SKM-1 (cell line): Measurements from ENCODE around the gene HOXC12.

Source experiments
- DNase-seq: peaks from one replicate; lab custom pipeline; 2025; ENCODE audit not compliant: unreplicated experiment; lab: John Stamatoyannopoulos, UW

Gene HOXC12

GRCh38 chr12:53955776-53956250 is 1.1 kb downstream of the HOXC12 start:
- no peak for DNase-seq

- no peak for DNase-seq
Observed at GRCh38 chr12:53956251-53956887, 1.7 kb downstream of the HOXC12 start.

DNA sequence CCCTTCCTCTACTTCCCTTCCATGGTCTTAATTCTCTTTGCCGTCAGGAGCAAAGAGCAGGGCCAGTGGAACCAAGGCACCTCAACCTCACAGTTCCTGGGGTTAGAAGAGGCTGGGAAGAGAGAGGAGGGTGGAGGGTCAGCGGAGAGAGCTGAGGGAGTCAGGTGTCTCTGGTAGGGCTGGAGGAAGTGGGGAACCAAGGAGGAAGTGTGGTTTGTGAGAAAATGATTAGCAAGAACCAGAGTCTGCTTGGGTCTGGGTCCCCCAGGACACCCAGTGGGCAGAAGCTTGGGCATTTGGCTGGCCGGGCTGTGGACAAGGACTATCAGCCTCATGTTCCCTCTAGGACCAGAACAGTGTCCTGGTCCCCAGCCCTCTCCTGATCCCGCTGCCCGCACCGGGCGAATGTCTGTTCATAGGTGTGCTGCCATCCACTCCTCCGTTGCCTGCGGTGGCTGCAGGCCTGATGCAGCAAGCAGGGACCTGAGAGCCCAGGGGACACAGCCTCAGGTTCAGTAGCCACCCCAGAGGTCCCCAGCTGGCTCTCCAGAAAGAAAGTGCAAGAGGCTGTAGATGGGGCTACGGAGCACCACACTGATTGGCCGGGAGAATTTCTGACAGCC is 2.3 kb downstream of the HOXC12 start:
- no peak for DNase-seq

GRCh38 chr12:53958128-53958527 is 3.4 kb downstream of the HOXC12 start:
- no peak for DNase-seq

GRCh38 chr12:53959314-53959713 is 4.6 kb downstream of the HOXC12 start:
- DNase-seq, result no peak

DNA sequence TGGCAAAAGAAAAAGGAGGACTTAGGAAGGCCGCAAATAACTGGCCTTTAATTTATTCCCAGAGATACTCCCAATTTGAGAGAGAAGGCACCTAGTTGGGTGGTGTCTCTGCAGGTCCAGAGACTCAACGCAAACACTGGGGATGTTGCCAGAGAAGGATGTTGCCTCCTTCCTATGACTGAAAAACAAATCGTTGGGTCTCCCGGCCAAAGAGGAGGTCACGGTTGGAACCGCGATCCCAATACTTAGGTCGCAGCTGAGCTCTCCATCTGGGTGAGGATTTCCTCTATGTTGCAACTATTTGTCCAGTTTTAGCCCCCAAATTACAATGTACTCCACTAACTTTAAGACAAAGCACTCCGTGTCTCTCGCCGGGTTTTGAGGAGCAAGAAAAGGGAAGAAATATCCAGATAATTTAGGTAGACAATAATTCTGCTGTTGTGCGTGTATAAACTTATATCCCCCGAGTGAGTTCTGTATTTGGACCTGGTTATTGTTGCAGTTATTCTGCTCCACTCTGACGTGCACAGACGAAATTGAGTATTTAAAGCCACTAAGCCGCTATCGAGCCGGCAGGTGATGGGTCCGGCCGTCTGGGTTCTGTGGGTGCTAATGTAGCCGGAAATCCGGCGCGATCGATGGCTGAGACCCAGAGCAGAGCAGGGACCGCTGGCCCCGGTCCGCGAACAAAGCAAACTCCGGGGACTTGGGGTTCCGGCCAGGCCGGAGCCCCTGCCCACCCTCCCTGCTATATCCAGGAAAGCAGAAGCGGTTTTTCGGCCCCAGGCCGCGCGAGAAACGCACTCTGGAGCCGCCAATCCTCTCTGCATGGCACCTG is 5.7 kb downstream of the HOXC12 start:
- DNase-seq, result no peak

- no peak for DNase-seq
Observed at GRCh38 chr12:53961025-53961761, 6.5 kb downstream of the HOXC12 start.

DNA sequence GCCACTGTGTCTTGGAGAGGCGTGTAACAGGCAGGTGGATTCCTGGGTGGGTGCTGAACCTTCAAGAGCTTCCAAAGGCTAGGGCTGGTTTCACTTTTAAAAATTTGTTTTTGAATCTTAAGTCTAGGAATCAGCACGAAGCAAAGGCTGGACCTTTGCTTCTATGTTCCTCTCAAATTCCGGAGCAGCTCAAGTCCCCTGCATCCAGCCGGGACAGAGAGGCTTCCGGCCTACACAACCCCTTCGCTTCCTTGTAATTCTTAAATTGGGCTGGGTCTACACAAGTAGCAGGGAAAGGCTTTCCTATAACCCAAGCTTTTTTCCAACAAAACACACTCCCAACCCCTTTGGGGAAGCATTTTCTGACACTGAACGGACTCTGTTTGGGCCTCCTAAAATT is 8.3 kb downstream of the HOXC12 start:
- no peak for DNase-seq

GRCh38 chr12:53963434-53964314 is 9.0 kb downstream of the HOXC12 start:
- no peak for DNase-seq

- DNase-seq, result no peak
Observed at GRCh38 chr12:53964315-53964713, 9.6 kb downstream of the HOXC12 start.

DNA sequence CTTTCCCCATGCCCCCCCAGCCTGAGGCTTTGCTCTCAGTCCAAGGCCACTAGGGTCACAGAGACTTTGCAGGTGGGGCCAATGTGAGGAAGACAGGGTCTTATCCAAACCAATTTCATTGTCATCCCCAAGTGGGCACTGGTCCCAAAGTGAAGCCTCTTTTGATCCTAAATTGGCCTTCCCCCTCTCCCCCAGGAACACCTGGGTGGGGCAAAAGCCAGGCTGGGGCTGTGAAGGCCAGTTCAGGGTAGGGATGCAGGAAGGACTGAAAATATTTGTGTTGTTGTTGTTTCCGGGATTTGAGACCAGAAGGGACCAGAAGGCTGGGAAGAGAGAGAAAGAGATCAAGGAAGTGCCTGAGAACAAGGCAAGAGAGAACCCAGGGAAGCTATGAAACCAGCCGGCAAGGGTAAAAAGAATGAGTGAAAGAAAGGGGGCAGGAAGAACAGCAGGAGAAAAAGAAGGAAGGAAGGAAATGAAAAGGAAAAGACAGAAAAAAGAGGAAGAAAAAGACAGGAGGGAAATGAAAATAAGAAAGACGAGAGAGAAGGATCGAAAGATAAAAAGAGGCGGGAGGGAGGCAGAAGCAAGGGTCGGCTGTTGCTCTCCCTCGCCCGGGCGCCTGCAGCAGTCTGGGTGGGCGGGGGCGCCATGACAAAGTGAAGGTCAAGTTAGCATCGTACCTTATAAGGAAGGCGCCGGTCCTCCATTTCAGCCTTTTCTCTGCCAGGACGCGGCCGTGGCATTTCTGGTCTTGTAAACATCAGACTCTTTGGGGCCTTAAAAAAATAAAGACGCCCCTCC is 10.8 kb downstream of the HOXC12 start:
- DNase-seq, result no peak

- no peak for DNase-seq
Observed at GRCh38 chr12:53966085-53966384, 11.3 kb downstream of the HOXC12 start.

- no peak for DNase-seq
Observed at GRCh38 chr12:53966385-53967133, 11.9 kb downstream of the HOXC12 start.

DNA sequence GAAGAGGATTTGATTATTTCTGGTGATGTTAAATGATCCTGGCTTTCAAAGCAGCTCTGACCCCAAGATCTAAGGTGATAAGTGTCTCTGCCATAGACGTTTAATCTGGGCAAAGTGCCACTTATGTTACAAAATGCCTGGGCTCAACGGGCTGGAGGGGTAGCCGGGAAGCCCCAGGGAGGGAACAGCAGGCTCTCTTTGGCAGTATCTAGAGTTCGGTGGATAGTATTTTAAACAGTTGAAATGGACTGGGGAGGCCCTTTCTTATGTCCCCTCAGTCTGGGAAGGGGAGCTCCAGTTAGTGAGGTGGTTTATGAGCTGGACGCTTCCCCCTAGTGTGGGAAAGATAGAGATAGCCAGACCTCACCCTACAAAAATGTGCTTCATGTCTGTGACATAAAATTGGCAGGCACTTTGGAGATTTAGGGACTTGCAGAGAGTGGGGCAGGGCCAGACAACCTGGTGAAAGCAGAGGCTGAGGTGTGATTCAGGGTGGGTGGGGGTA is 12.8 kb downstream of the HOXC12 start:
- no peak for DNase-seq

- DNase-seq, result no peak
Observed at GRCh38 chr12:53968214-53969127, 13.8 kb downstream of the HOXC12 start.

DNA sequence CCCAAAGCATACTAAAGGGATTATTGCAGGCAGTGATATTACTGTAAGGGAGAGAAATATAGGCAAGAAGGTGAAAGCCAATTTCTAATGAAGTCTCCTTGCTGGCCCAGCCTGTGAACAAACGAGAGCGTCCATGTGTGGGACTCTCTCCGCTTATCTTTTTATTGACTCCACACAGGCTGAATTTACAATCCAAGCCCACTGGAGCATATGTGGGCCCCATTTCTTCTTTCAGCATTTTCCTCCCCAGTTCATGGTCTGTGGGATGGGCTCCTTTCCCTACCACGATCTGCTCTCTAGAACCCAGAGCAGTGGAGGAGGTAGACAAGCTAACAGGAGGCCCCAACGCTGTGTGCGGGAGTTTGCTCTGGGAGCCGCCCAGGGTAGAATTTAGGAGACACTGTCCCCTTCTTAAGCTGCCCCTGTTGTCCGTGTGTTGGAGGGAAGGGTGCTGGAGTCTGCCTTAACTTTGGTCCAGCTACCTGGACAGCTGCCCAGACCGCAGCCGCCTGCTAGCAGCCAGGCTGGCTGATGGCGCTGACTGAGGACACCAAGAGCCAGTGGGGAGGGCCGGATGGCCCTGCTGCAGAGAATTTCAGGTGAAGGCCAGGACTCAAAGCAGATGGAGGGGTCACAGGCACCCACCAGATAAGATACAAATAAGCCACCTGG is 15.0 kb downstream of the HOXC12 start:
- DNase-seq, result no peak

GRCh38 chr12:53970451-53970850 is 15.7 kb downstream of the HOXC12 start:
- no peak for DNase-seq
